NOMO-1 treated with dmso at 0.1 percent for 144 hours (cell line): ENCODE data around the gene MMP24.
"Not testable (repeated sequence)": the region's sequence is repeated elsewhere in the genome, so short reads cannot be mapped to it uniquely, and the experiment has no call there.

Experiments
- DNase-seq: peaks from one replicate; lab custom pipeline; 2025; ENCODE audit not compliant: unreplicated experiment; lab: John Stamatoyannopoulos, UW

The MMP24 gene

GRCh38 chr20:35305682-35306556, 79.4 kb downstream of the MMP24 start:
- DNase-seq, result peak; percentile 89

- peak; percentile 29 for DNase-seq
Measured at GRCh38 chr20:35306931-35307517, 80.5 kb downstream of the MMP24 start.

GRCh38 chr20:35307666-35308653, 81.5 kb downstream of the MMP24 start:
- DNase-seq, result no peak

- no peak for DNase-seq
Measured at GRCh38 chr20:35311409-35311808, 84.9 kb downstream of the MMP24 start.

- no peak for DNase-seq
Measured at GRCh38 chr20:35311822-35312221, 85.3 kb downstream of the MMP24 start.

- DNase-seq, result no peak
Measured at GRCh38 chr20:35312318-35312717, 85.8 kb downstream of the MMP24 start.

- DNase-seq, result no peak
Measured at GRCh38 chr20:35314816-35315631, 88.5 kb downstream of the MMP24 start.

- DNase-seq, result not testable (repeated sequence)
Measured at GRCh38 chr20:35315632-35316020, 89.1 kb downstream of the MMP24 start.

- DNase-seq, result no peak
Measured at GRCh38 chr20:35316086-35316485, 89.6 kb downstream of the MMP24 start.

GRCh38 chr20:35317416-35318210, 91.1 kb downstream of the MMP24 start:
- DNase-seq, result no peak

- DNase-seq, result no peak
Measured at GRCh38 chr20:35318502-35319157, 92.1 kb downstream of the MMP24 start.

GRCh38 chr20:35319192-35319870, 92.8 kb downstream of the MMP24 start:
- no peak for DNase-seq

- no peak for DNase-seq
Measured at GRCh38 chr20:35319871-35320197, 93.3 kb downstream of the MMP24 start.

GRCh38 chr20:35320396-35321126, 94.1 kb downstream of the MMP24 start:
- DNase-seq, result no peak

GRCh38 chr20:35325401-35325800, 98.9 kb downstream of the MMP24 start:
- no peak for DNase-seq

- peak; percentile 28 for DNase-seq
Measured at GRCh38 chr20:35326021-35326739, 99.7 kb downstream of the MMP24 start.
